HL-60/S4 (cell line): Measurements from ENCODE around the gene KCNB1.

Experiments
- in situ Hi-C: fragments of 300-500 bp; cut with MboI; formaldehyde crosslinking; loops from 2 replicates; pipeline ENCODE4 v1.14.3; 2022; ENCODE audit warnings: low sequenced_read_pairs

Gene KCNB1

DNA sequence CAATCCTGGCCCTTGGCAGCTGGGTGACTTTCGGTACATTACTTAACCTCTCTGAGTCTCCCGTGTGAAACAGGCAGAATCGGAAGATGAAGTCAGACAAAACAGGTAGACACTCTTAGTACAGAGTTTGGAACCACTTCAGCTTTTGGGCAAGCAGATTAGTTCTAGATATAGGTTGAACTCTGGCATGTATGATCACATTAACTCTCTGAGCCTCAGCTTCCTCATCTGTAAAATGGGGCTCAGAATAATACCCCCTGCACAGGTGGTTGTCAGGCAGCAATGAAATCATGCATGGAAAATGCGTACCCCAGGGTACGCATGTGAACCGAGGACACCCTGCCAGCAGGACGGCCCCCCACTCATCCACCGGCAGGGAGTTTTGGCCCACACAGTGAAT is 87.7 kb downstream of the KCNB1 start:
- in situ Hi-C loops, result no loop called here

DNA sequence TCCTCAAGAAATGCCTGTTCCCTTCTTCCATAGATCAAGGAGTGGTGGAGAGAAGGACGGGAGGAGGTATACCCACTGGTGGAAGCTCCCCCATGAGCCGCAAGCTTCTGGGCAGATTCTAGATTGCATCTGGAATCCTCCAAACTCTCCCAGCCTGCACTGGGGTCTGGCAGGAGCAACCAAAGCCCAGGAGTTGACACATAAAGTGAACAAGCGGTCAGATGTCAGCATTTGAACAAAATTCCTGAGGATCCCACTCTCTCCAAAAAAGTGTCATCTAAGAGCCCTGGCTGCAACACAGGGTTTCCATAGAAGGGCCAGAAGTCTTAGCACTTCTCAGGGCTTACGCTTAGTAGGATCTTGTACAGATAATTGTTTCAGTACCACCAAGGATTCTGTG is 88.2 kb downstream of the KCNB1 start:
- in situ Hi-C loops, result no loop called here

DNA sequence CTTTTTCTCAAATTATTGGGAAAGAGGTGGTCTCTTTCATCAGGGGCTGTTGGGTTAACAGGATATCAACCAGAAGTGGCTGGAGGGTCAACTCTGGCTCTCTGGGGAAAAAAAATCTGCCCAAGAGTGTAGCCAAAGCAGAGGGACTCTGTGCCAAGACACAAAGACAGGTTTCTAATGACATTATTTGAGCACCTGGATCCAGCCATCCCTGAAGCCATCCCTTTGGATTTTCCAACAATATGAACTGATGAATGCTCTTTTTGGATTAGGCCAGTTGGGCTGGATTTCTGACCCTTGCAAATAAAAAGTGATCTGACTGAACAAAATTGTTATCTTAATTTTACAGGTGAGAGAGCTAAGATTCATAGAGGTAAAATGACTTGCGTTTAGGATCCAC is 88.7 kb downstream of the KCNB1 start:
- in situ Hi-C loops, result no loop called here

DNA sequence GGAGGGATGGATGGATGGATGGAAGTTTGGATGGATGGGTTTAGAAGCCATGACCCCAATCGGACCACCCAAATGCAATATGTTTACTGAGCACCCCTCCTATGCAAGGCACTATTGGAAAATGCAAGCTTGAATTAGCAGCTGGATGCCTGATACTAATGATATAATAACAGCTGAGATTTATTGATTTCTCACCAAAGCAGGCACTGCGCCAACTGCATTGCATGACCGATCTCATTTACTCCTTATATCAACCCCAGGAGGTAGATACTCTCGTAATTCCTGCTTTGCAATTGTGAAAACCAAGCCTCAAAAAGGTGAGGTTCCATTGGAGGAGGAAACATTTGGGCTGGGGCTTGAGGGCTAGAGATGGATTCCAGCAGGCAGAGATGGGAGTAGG is 89.7 kb downstream of the KCNB1 start:
- in situ Hi-C loops, result no loop called here

DNA sequence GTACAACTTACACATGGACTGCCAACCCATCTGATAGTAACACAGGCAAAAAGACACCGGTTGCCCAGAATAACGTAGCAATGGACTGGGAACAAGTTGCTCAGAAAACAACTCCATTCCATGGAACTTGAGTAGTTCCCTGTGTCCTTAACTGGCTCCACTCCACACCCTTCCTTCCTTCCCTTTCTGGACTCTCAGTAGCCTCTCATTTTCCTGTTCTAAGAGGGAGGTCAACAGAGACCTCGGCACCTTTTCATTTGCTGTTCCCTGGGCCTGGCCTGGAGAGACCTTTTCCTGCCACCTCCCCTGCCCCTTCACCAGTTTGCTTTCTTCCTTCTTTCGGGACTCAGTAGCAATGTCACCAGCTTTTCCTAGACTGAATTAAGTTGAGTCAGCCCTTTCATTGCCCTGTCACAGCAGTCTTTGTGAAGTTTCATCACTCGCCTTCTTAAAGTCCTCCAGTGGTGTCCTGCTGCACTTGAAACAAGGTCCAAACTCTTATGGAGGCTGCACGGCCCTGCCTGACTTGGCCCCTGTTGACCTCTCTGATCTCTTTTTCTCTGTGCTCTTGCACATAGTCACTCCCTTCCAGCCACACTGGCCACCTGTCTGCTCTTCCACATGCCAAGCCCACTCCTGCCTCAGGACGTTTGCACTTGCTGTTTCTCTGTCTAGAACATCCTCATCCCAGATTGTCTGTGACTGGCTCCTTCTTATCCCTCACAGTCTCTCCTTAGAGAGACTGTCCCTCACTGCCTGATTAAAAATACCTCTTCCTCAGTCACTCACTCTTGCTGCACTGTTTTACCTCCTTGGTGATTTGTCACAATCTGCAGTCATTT is 90.8 kb downstream of the KCNB1 start:
- in situ Hi-C loops, result no loop called here

DNA sequence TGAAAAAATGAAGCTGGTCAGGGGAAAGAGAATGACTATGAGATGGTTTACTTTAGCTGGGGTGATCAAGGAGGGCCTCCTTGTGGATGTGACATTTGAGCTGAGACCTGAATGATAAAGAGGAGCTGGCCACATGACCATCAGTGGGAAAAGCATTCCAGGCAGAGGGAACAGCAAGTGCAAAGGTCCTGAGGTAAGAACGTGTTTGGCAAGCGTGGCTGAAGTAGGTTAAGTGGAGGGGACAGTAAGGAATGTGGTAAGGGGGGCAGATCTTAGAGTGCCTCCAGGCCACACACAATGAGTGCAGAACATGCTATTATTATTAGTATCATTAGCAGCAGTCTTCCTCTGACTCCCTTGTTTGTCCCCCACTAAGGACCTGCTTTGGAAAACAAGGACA is 92.6 kb downstream of the KCNB1 start:
- in situ Hi-C loops, result no loop called here

DNA sequence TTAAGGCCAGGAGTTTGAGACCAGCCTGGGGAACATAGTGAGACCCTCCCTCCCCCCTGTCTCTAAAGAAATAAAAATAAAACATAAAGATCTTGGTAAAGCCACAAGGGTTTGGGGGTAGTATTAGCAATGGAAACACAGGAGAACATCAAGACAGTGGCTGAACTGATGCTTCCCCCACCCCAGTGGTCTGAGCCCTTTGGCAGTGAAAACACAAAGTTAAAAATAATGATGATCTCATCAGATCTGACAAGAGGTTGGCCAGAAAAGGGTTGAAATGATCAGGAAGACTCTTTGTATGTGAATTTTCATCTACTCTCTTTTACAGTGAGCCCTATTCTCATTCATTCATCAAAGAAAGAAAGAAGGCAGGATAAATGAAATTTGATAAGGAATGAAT is 93.7 kb downstream of the KCNB1 start:
- in situ Hi-C loops, result no loop called here

DNA sequence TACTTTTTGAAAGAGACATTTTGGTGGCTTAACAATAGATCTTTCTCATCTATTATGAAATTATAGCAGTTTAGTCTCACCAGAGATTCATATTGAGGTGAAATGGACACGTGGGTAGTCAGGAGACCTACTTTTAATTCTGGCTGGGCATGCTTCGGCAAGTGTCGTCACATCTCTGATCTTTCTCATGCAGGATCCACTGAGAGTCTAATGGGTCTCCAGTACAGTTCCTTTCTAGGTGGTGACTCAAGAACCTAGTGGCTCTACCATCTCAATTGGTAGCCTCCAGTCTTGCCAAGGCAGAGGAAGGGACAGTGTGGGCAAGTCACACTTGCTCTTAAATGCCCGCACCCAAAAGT is 94.9 kb downstream of the KCNB1 start:
- in situ Hi-C loops, result no loop called here

DNA sequence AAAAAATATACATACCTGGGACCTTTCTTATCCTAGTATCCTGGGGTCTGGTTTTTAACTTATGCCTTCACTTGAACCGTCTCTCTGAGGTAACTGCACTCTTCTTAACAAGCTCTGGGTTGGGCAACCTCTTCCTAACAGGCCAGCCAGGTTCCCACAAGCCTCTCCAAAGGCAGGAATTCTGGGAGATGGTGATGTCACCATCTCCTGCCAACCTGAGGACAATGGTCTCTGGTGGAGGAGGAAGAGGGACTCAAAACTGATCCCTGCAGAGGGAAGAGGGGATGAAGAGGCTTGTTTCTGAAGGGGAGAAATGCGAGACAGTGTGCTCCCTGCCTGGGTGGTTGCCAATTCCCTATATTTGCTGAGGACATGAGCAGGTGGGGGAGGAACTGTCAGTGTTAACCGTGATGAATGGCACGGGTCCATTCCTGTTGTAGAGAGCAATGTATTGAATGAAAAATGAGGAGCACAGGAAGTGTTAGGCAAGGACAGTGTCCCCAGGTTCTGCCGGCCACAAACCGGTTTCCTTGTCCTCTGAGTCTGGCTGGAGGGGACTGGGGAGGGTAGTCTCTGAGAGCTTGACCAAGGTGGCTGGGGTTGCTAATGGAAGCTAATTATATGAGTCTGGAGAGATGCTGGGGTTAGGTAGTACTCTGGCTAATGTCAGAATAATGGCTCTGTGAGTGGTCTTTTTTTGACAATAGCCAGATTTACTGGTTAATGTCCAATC is 95.5 kb downstream of the KCNB1 start:
- in situ Hi-C loops, result no loop called here

DNA sequence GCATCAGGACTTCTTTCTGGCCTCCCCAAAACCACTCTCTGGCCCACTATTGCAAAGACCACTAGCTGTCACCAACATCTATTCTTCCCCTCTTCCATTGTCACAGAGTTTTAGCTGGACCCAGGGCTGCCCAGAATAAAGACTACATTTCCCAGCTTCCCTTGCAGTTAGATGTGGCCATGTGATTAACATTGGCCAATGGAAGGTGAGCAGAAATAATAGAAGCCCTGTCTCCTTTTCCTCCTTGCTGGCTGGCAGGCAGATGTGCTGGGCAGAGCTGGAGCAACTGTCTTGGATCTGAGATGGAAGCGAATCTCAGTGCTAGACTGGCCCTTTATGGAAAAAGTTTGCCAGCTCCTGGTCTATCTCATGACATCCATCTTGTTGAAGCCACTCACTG is 97.0 kb downstream of the KCNB1 start:
- in situ Hi-C loops, result no loop called here

DNA sequence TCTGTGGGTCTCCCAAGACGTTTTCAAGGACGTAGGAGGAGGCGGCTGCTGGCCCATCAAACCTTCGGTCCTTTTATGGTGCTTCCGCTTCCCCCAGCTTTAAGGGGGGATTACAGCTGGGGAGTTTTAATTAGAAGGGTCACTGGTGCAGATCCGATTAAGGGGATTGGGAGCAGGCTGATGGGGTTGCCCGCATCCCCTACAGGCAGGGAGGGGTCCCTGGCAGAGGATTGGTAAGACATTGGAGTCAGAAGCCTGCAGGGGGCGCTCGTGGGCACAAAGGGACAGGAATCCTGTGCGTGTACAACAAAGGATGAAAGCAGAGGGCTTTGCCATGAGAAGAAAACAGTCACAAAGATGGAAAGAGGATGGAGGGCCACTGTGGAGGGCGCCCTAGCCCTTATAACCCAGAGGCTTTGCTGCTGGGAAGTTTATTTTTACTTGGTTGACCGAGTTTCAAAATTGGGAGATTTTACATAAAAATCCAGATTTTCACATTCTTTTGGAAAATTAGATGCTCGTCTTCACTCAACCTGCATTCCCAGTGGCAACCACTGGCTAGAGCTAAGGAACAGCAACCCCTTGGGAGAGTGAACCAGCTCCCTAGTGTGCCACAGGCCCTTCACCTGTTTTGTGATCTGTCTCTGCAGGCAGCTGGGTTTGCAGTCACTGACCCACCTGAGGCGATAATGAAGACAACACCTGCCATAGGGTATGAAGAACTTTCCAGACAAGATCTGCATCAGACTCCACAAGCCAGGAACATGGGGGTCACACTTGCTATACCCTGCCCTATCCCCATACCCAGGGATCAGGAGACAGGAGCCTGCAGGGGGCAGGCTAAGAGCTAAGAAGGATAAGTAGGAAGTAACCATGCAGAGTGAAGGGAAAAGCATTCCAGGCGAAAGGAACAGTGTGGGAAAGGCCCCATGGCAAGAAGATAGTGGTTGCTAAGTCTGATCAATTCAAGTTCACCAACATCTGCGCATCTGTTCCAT is 97.7 kb downstream of the KCNB1 start:
- in situ Hi-C loops, result no loop called here

DNA sequence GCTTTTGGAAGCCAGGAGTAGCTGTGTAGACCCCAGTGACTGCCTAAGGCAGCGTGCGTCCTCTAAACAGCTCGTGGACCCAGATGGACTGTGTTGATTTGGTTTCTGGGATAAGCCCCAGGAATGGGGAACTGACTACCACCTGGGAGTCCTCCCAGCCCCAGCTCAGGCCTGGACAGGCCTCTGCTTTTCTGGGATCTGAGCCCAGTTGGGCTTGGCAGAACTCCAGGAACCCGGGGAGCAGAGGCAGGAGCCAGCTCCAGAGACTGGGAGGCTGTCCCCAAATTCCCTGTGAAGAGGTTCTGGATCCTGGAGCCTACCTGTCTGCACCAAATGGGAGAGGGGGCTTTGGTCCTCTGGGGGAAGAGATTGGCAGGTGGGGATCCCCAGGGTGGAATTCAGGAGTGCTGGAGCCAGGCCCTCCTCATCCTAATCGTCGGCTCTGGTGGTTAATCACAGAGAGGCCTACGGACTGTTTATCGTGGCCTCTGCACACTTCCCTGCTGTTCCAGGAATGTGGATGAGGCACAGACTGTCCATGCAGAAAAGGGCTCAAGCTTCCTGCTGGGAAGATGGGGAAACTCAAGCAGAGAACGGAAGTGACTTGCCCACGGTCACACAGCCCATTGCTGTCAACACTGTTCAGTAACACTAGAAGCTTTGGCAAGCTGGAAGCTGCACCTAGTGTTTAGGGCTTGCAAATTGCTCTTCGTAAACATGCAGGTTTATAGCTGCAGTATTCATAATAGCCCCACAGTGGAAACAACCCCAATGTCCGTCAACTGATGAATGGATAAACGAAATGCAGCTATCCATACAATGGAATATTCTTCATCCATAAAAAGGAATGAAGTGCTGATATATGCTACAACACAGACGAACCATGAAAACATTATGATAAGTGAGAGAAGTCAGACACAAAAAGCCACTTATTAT is 100.6 kb downstream of the KCNB1 start:
- in situ Hi-C loops, result no loop called here

DNA sequence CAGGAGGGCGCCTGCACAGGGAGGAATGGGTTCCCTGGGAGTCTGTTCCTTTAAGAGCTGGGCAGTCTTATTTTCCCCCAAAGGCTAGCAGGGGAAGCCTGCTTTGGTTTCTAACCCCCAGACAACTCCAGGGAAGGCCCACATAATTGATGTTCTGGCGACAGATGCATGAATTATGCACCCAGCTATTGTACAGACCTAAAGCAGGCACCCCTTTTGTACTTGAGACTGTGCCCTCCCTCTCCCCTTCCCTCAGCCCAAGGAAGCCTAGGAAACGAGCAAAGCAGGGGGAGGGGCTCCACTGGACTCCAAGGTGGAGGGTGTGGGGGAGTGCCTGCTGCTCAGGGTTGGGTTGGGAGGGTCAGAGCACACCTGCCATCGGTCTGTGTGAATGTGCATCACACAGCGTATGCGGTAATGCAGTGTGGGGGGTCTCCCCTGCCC is 102.1 kb downstream of the KCNB1 start:
- in situ Hi-C loops, result no loop called here

DNA sequence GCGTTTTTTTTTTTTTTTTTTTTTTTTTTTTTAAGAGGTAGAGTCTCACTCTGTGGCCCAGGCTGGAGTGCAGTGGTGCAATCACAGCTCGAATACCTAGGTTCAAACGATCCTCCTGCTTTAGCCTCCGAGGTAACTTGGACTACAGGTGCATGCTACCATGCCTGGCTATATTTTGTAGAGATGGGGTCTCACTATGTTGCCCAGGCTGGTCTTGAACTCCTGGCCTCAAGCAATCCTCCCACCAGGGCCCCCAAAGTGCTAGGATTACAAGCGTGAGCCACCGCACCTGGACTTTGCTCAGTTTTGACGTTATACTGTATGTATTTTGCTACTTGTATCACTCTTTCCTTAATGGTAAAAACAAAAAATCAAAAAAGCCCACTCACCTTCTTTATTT is 103.1 kb downstream of the KCNB1 start:
- in situ Hi-C loops, result no loop called here

DNA sequence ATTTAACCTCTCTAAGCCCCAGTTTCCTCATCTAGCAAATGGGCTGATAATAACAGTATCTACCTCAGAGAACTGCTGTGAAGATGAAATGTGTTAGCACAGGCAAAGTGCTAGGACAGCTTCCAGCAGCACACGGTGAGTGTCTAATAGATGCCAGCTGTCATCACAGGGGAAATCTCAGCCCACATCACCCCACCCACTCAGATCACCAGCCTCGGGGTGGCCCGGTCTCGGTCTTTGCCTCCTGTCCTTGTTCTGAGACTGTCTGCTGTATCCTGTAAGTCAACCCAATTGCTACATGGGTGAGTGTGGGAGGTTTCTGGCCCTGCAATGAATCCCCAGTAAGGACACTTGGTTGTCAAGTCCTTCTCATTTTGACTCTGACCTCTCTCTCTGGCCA is 105.1 kb downstream of the KCNB1 start:
- in situ Hi-C loops, result no loop called here

DNA sequence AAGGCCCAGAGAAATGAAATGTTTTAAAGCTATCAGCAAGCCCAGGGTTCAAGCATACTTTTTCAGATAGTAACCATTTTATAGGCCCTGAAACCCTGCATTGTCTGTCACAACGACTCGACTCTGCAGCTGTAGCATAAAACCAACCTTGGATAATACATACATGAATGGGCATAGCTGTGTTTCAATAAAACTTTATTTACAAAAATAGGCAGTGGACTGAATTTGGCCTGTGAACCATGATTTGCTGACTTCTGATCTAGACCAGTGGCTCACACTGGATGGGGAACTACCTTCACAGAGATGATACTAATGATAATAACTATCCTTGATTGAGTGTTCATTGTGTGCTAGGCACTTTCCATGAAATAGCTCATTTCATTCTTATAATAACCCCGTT is 107.3 kb downstream of the KCNB1 start:
- in situ Hi-C loops, result no loop called here

DNA sequence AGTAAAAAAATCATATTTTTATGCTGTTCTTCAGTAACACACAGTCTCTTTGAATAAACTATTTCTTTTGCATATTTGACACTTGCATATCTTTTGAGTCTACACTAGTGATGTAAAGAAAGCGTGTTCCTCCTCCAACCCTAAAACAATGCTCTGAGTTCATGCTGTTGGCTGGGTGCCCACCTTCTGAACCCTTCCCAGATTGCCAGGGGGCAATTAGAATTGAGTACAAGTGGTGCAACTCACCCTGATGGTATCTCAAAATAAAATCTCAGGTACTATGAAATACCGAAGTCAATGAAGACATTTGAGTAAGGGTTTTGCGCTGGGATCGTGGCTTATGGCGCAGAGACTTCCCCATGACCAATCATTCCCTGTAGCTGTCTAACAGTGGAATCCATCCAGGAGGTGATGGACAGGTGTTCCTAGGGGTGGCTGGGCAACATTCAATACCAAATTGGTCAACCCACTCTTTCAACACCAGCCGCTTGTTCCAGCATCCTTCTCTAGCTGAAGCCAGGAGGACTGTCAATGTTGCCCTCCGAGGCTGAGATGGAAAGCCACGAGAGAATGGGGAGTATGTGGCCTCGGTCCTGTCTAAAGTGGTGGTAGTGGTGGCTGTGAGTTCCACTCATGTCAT is 110.3 kb downstream of the KCNB1 start:
- in situ Hi-C loops, result no loop called here

DNA sequence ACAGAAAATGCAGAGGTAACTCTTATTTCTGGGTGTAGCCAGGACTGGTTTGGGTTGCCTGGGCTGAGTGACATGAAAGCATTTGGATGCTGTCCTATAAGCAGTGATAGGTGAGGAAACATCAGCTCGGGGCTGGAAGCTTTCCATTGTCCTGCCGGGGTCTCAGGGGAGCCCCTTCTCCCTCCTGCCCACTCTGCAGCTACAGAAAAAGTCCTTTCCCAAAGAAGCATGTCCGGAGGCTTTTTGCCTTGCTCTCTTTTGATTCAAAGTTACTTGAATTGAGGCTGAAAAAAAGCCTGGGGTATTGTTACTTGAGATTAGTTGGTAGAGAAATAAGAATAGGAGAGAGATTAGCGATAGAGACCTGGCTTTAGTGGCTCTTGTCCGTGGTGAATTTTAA is 113.9 kb downstream of the KCNB1 start:
- in situ Hi-C loops, result no loop called here

DNA sequence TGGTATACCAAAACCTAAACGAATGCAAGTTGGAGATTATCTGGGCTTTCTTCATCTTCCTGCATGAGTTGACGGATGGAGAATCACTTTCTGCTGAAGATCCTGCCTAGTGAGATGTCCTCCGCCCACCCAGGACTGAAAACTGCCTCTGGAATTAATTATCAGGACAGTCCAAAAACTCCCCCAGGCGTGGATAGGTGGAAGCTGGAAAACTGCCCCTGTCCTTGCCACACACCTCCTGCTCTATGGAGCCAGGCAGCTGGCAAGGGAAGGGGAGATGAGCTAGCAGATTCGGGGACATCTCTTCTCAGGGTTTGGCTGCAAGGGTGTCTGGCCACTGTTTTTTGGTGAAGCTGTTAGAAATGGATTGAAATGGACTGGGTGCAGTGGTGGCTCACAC is 115.4 kb downstream of the KCNB1 start:
- in situ Hi-C loops, result no loop called here

DNA sequence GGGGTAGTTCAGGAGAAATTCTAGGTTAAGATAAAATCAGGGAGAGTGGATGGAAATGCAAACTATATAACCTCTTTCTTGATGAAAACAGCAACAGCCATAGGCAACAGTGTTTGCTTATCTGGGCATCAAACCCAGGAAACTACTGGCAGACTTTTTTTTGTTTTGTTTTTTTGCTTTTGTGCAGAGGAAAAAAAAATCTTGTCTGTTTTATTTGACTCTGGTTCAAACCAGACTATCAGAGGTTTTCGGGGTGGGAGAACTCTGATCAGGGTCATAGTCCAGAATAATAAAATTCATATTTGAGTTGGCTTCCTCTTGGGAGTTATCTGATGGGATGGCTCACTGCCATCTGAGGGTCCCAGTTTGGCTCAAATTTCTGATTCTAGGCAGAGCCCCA is 115.8 kb downstream of the KCNB1 start:
- in situ Hi-C loops, result no loop called here
